B cell (primary cell): ENCODE data around the gene PIK3R1. TPM values are rescaled to one million over a fixed set of nuclear protein-coding genes. Genes with fewer than 3 reads are reported as not detected.

Experiments used
- ATAC-seq: fragments of 200-7000 bp; cut with Tn5 transposase; one replicate; pipeline ENCODE4 v1.10.0; 2021; ENCODE audit warnings: low read depth, mild to moderate bottlenecking, moderate number of reproducible peaks, moderate library complexity
- CTCF ChIA-PET: fragments of 350-600 bp; sonication (Branson Sonifier 250); formaldehyde crosslinking; loops from one replicate; lab custom pipeline; 2021; ENCODE audit warnings: antibody characterized with exemption, inconsistent platforms; lab: Charles Lee
- POLR2A ChIA-PET: fragments of 350-600 bp; sonication (Branson Sonifier 250); formaldehyde crosslinking; loops from one replicate; lab custom pipeline; 2021; ENCODE audit warnings: antibody characterized with exemption; lab: Charles Lee
- DNase-seq: peaks from one replicate; pipeline ENCODE4 v3.0.0; 2013
- H2AFZ ChIP-seq: 2 replicates; pipeline ENCODE4 v1.6.1; 2012; ENCODE audit warnings: mild to moderate bottlenecking, low read depth, low read length; ENCODE audit not compliant: insufficient read depth, poor library complexity, severe bottlenecking
- H3K27ac ChIP-seq, 2 donors: 1 replicate in 1 of 2; 2 replicates in 1 of 2; pipeline ENCODE4 v1.5.1; 2012 to 2013; ENCODE audit warnings: low read length in 2 of 2, mild to moderate bottlenecking in 2 of 2, moderate library complexity in 1 of 2
- H3K27me3 ChIP-seq, 4 experiments: fragments of 200-600 bp in 1 of 4; sonication (generic) in 1 of 4; replicated peaks in 1 of 4; 1 replicate in 2 of 4; 2 replicates in 2 of 4; pipeline versions ENCODE4 v1.6.1 to v1.7.0; 2013 to 2016; ENCODE audit warnings: low read length in 3 of 4, mild to moderate bottlenecking in 2 of 4, mixed read lengths in 1 of 4, moderate library complexity in 1 of 4; ENCODE audit not compliant: insufficient read depth in 4 of 4, control insufficient read depth in 3 of 4; ENCODE audit errors: control extremely low read depth in 1 of 4
- H3K36me3 ChIP-seq, 2 experiments: replicated peaks in 1 of 2; 1 replicate in 1 of 2; 2 replicates in 1 of 2; pipeline versions ENCODE4 v1.6.1 to v1.7.1; 2013; ENCODE audit warnings: low read length in 1 of 2; ENCODE audit not compliant: insufficient read depth in 2 of 2, control insufficient read depth in 1 of 2; ENCODE audit errors: control extremely low read depth in 1 of 2, extremely low read depth in 1 of 2
- H3K4me1 ChIP-seq, 2 donors: fragments of 200-600 bp in 1 of 2; sonication (generic) in 1 of 2; 1 replicate in 1 of 2; 2 replicates in 1 of 2; pipeline versions ENCODE4 v1.5.1 to v1.6.1; 2013 to 2017; ENCODE audit warnings: low read length in 2 of 2; ENCODE audit not compliant: control insufficient read depth in 2 of 2, insufficient read depth in 2 of 2
- H3K4me2 ChIP-seq: replicated peaks from 2 replicates; pipeline ENCODE3; 2012; ENCODE audit warnings: mild to moderate bottlenecking, low read depth, low read length; ENCODE audit not compliant: poor library complexity, severe bottlenecking
- H3K4me3 ChIP-seq, 5 experiments: fragments of 200-600 bp in 1 of 5; sonication (generic) in 1 of 5; 1 replicate in 3 of 5; 2 replicates in 2 of 5; pipeline versions ENCODE4 v1.5.1 to v1.7.0; 2011 to 2016; ENCODE audit warnings: low read length in 4 of 5, mild to moderate bottlenecking in 4 of 5, low read depth in 2 of 5, control low read depth in 1 of 5, moderate library complexity in 1 of 5; ENCODE audit not compliant: insufficient read depth in 1 of 5; ENCODE audit errors: control extremely low read depth in 1 of 5, extremely low read depth in 1 of 5
- H3K79me2 ChIP-seq: fragments of 200-600 bp; sonication (generic); one replicate; pipeline ENCODE4 v1.6.0; 2016; ENCODE audit warnings: low read length; ENCODE audit not compliant: control insufficient read depth, insufficient read depth
- H3K9ac ChIP-seq: fragments of 200-600 bp; sonication (generic); 2 replicates; pipeline ENCODE4 v1.6.1; 2017; ENCODE audit warnings: mild to moderate bottlenecking, low read length, moderate library complexity
- H3K9me3 ChIP-seq, 3 donors: one replicate each; pipeline versions ENCODE4 v1.6.1 to v1.7.1; 2013; ENCODE audit warnings: low read length in 2 of 3; ENCODE audit not compliant: control insufficient read depth in 2 of 3, insufficient read depth in 1 of 3; ENCODE audit errors: control extremely low read depth in 1 of 3
- H4K20me1 ChIP-seq: 2 replicates; pipeline ENCODE4 v1.6.0; 2012; ENCODE audit warnings: mild to moderate bottlenecking, low read length; ENCODE audit not compliant: insufficient read depth, control insufficient read depth, poor library complexity, severe bottlenecking
- H3K27ac Mint-ChIP-seq: one replicate; pipeline ENCODE4 v1.8.0; 2021; ENCODE audit warnings: mixed read lengths
- H3K27me3 Mint-ChIP-seq: one replicate; pipeline ENCODE4 v1.8.0; 2021; ENCODE audit warnings: mixed read lengths
- H3K4me1 Mint-ChIP-seq: one replicate; pipeline ENCODE4 v1.8.0; 2021; ENCODE audit warnings: mixed read lengths
- H3K4me3 Mint-ChIP-seq: one replicate; pipeline ENCODE4 v1.8.0; 2021; ENCODE audit warnings: mixed read lengths
- H3K9me3 Mint-ChIP-seq: one replicate; pipeline ENCODE4 v1.8.0; 2022; ENCODE audit warnings: mixed read lengths; ENCODE audit not compliant: insufficient read depth
- EZH2 ChIP-seq: IDR thresholded peaks from 2 replicates; pipeline ENCODE4 v1.6.1; 2012; ENCODE audit warnings: borderline replicate concordance, low read depth, mild to moderate bottlenecking, moderate library complexity, low read length; ENCODE audit not compliant: insufficient read depth, poor library complexity, severe bottlenecking
- WGBS: methylation state at CpG from one replicate; pipeline ENCODE4 v1.1.5; 2013; ENCODE audit warnings: missing lambda C conversion rate; ENCODE audit not compliant: insufficient coverage; 5-methylcytosine and 5-hydroxymethylcytosine counted together
- intact Hi-C: fragments of 100-400 bp; cut with micrococcal nuclease; formaldehyde crosslinking; loops from one replicate; pipeline ENCODE4 v1.10.0; 2022
- polyA plus RNA-seq: library from polyadenylated mRNA; depleted of rRNA; stranded (reverse); fragments of >200 nt; gene quantifications from 2 replicates; pipeline ENCODE4 v1.2.3, GENCODE V29; 2012
- total RNA-seq, 2 donors: library from RNA; stranded (reverse); fragments of 120-200 nt in 1 of 2; gene quantifications; 1 replicate in 1 of 2; 2 replicates in 1 of 2; pipeline versions ENCODE4 v1.2.3 to v1.2.4, GENCODE V29; 2013 to 2022
- TF ChIP-seq, protein P1 (sequence below): fragments of 200-600 bp; IDR thresholded peaks from one replicate; pipeline ENCODE4 v1.8.0; 2022; ENCODE audit warnings: antibody characterized with exemption, mild to moderate bottlenecking

The PIK3R1 gene
- total and polyA plus RNA-seq, 2 donors (not counting 1 experiment from before 2014, with no cell fraction given) = 5.6 to 63.8 TPM

DNA sequence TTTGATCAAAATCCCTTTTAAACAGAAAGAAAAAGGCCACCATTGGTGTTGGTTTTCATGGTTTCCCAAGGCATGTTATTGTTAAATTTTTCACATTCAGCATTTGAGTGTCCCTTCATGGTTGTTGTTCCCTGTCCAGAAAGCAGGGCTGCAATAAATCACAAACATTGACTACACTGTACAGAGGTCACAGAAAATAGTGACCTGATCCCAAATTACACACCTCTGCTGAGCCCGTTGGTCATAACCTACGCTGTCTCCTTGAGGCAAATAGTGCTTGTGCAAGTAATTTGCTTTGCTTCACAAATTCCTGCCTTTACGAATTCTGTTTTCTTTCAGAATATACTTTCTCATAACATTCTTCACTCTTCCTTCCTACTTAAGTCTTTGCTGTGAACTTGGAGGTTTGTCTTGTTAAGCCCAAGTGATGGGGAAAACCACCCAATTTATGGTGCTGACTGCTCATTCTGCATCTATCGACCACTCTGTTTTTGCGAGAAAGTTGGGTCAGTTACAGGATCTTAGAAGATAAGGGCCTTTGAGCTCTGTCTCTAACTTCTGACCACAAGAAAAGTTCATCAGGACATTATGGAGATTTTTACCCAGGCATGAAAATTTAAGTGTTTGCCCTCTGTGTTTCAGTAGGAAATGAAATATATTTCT, 16.0 kb downstream of the PIK3R1 start:
- Mint-ChIP-seq H3K4me1 (peaks cover 46% of the 10 kb centered on the region), H3K9me3 (no peaks in the 10 kb centered on the region), H3K27me3 (no peaks in the 10 kb centered on the region), H3K4me3 (no peak overlapping the region), H3K27ac (no peak overlapping the region)
- peaks cover 91% of the 10 kb centered on the region for H3K79me2 ChIP-seq
- H2AFZ ChIP-seq = no peak overlapping the region
- H3K4me3 ChIP-seq = no peak overlapping the region
- POLR2A ChIA-PET = no interaction called here
- H3K27me3 ChIP-seq = no peaks in the 10 kb centered on the region
- peaks cover 11 to 32% of the 10 kb centered on the region in 2 experiments for H3K36me3 ChIP-seq
- H3K9ac ChIP-seq = no peak overlapping the region
- H3K27ac ChIP-seq = no peak overlapping the region
- DNase-seq (no peak), ATAC-seq (no peak)
- intact Hi-C loops = no loop called here
- no CpG with 5 or more reads among the region's 5 CpGs for WGBS
- H3K4me2 ChIP-seq = no peak overlapping the region
- H3K9me3 ChIP-seq = no peaks in the 10 kb centered on the region
- peaks cover 3 to 4% of the 10 kb centered on the region in 2 donors for H3K4me1 ChIP-seq
- no peak for TF ChIP-seq EZH2
- TF ChIP-seq, protein P1, sequence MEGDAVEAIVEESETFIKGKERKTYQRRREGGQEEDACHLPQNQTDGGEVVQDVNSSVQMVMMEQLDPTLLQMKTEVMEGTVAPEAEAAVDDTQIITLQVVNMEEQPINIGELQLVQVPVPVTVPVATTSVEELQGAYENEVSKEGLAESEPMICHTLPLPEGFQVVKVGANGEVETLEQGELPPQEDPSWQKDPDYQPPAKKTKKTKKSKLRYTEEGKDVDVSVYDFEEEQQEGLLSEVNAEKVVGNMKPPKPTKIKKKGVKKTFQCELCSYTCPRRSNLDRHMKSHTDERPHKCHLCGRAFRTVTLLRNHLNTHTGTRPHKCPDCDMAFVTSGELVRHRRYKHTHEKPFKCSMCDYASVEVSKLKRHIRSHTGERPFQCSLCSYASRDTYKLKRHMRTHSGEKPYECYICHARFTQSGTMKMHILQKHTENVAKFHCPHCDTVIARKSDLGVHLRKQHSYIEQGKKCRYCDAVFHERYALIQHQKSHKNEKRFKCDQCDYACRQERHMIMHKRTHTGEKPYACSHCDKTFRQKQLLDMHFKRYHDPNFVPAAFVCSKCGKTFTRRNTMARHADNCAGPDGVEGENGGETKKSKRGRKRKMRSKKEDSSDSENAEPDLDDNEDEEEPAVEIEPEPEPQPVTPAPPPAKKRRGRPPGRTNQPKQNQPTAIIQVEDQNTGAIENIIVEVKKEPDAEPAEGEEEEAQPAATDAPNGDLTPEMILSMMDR = no peak
- CTCF ChIA-PET = interaction anchor here (2.3 kb wide), 1 partner anchor 15 kb away, joined by 7 read pairs; no protein-coding TSS in a partner anchor
- H4K20me1 ChIP-seq = peaks cover 49% of the 10 kb centered on the region

DNA sequence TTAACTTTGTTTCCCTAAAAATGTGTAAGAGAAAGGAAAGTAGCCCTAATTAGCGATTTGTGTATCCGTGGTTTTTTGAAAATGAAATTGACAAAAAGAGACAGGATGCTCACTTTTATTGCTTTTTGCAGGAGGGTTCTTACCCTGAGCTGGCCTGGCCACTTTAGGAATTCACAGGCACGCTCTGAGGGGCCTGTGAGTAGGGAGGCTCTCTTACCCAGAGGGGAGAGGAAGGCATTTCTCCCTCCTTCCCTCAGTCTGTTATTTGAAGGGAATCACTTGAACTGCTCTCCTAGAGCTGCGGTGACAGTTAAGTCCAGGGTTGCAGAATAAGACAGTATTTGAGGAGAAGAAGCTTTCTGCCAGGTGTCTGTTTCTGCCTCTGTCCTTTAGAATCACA, 16.7 kb downstream of the PIK3R1 start:
- H3K9me3 ChIP-seq = no peaks in the 10 kb centered on the region
- Mint-ChIP-seq H3K27ac (no peak overlapping the region), H3K9me3 (no peaks in the 10 kb centered on the region), H3K27me3 (no peaks in the 10 kb centered on the region), H3K4me1 (peaks cover 53% of the 10 kb centered on the region), H3K4me3 (no peak overlapping the region)
- TF ChIP-seq, protein P1 = no peak
- TF ChIP-seq EZH2 = no peak
- no peaks in the 10 kb centered on the region for H3K27me3 ChIP-seq
- peaks cover 11 to 25% of the 10 kb centered on the region in 2 experiments for H3K36me3 ChIP-seq
- H3K4me2 ChIP-seq = no peak overlapping the region
- H3K4me3 ChIP-seq = no peak overlapping the region
- ATAC-seq = no peak
- WGBS = 40% methylated on average over 1 of the region's 4 CpGs
- H4K20me1 ChIP-seq = peaks cover 42% of the 10 kb centered on the region
- CTCF ChIA-PET = no interaction called here
- H3K27ac ChIP-seq = no peak overlapping the region
- no peak overlapping the region for H2AFZ ChIP-seq
- H3K4me1 ChIP-seq = peaks cover 3 to 4% of the 10 kb centered on the region in 2 donors
- intact Hi-C loops = no loop called here
- no peak for DNase-seq
- H3K79me2 ChIP-seq = peaks cover 90% of the 10 kb centered on the region
- no peak overlapping the region for H3K9ac ChIP-seq
- POLR2A ChIA-PET = no interaction called here
